ENCODE data around the gene DLG2. TPM values are rescaled to one million over a fixed set of nuclear protein-coding genes. Genes with fewer than 3 reads are reported as not detected.

The DLG2 gene
- total RNA-seq, 1 donor from 2014 or later: 6.7 TPM

DNA sequence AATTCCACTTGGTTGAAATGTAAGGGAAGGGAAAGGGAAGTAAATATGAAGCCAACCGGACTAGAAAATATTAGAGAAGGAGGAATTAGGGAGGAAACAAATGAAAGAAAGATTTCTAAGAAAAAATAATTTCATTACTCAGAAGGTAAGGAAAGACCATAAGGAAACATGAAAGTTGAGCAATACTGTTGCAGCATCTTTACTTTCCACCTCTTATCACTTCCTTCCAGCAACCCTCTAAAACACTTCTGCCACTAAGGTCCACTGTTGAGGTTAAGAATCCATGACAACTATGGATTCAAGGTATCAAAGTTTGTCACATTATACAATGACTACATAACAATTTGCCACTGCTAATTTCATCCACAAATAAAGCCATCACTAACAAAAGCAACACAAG, 308.6 kb downstream of the DLG2 start:
- Mint-ChIP-seq H3K27me3 (ENCODE audit: low read depth) (no peaks in the 10 kb centered on the region), H3K9me3 (no peaks in the 10 kb centered on the region), H3K36me3 (no peaks in the 10 kb centered on the region), H3K27ac (no peak overlapping the region), H3K4me3 (no peak overlapping the region), H3K4me1 (no peaks in the 10 kb centered on the region)
- TF ChIP-seq CTCF (IDR thresholded peaks at IDR 0.05; ENCODE audit: unreplicated experiment): no peak
- DNase-seq (ENCODE audit: low spot score in 2 of 2, unreplicated experiment in 2 of 2): no peak

DNA sequence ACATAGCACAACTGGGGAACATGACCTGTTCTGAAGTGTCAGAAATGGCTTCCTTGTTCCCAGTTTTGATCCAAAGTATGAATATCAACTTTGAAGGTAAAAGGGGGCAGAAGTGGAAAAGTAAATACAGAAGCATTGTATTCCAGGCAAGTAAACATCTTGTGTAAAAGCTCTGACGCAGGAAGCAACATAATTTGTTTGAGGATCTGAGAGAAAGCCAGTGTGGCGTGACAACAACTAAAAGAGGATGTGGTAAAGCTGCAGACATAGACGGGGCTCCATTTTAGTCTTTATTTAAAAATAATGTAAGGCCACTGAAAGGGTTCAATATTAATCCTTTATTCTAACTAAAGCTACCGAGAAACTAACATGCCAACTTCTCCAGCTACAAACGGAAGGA, 310.2 kb downstream of the DLG2 start:
- no peak overlapping the region for H3K4me3 Mint-ChIP-seq
- H3K9me3 Mint-ChIP-seq: no peaks in the 10 kb centered on the region
- H3K4me1 Mint-ChIP-seq: no peaks in the 10 kb centered on the region
- H3K36me3 Mint-ChIP-seq: no peaks in the 10 kb centered on the region
- H3K27ac Mint-ChIP-seq: no peak overlapping the region
- TF ChIP-seq CTCF (IDR thresholded peaks at IDR 0.05; ENCODE audit: unreplicated experiment): no peak
- no peak for DNase-seq (ENCODE audit: low spot score in 2 of 2, unreplicated experiment in 2 of 2)
- no peaks in the 10 kb centered on the region for H3K27me3 Mint-ChIP-seq (ENCODE audit: low read depth)

DNA sequence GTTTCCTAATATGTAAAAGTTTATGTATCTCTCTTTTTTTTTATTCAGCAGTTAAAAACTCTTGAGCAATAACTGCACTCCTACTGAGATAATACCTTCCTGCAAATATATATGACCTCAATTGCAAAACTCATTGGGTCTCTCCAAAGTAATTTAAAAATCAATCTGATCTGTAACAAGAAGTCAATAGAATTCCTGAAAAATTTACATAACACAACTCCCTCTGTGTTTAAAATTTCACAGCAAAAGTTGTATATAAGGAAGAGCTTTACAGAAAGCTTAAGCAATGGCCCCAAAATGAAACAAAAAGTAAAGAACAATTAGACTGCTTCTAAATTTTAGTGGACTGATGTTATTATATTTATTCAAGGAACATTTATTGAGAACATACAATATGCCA, 313.4 kb downstream of the DLG2 start:
- Mint-ChIP-seq H3K4me3 (no peak overlapping the region), H3K27ac (no peak overlapping the region), H3K9me3 (no peaks in the 10 kb centered on the region), H3K4me1 (no peaks in the 10 kb centered on the region), H3K27me3 (ENCODE audit: low read depth) (no peaks in the 10 kb centered on the region), H3K36me3 (no peaks in the 10 kb centered on the region)
- no peak for TF ChIP-seq CTCF (IDR thresholded peaks at IDR 0.05; ENCODE audit: unreplicated experiment)
- DNase-seq (ENCODE audit: low spot score in 2 of 2, unreplicated experiment in 2 of 2): no peak

GRCh38 chr11:85310479-85310878, 316.7 kb downstream of the DLG2 start:
- H3K4me1 Mint-ChIP-seq: no peaks in the 10 kb centered on the region
- no peak overlapping the region for H3K27ac Mint-ChIP-seq
- DNase-seq (ENCODE audit: low spot score in 2 of 2, unreplicated experiment in 2 of 2): no peak

GRCh38 chr11:85307366-85307765, 319.8 kb downstream of the DLG2 start:
- DNase-seq (ENCODE audit: low spot score in 2 of 2, unreplicated experiment in 2 of 2): no peak
- no peaks in the 10 kb centered on the region for H3K27me3 Mint-ChIP-seq (ENCODE audit: low read depth)
- no peak for TF ChIP-seq CTCF (IDR thresholded peaks at IDR 0.05; ENCODE audit: unreplicated experiment)
- H3K4me1 Mint-ChIP-seq: no peaks in the 10 kb centered on the region
- H3K4me3 Mint-ChIP-seq: no peak overlapping the region
- H3K9me3 Mint-ChIP-seq: peaks cover 4% of the 10 kb centered on the region
- no peak overlapping the region for H3K27ac Mint-ChIP-seq
- no peaks in the 10 kb centered on the region for H3K36me3 Mint-ChIP-seq

More at GRCh38 chr11:85310479-85310878, 316.7 kb downstream of the DLG2 start:
- TF ChIP-seq CTCF (IDR thresholded peaks at IDR 0.05; ENCODE audit: unreplicated experiment): no peak
- H3K27me3 Mint-ChIP-seq (ENCODE audit: low read depth): no peaks in the 10 kb centered on the region
- no peaks in the 10 kb centered on the region for H3K9me3 Mint-ChIP-seq
- H3K36me3 Mint-ChIP-seq: no peaks in the 10 kb centered on the region
- H3K4me3 Mint-ChIP-seq: no peak overlapping the region

Data from mesothelial cell of epicardium (in vitro differentiated cells).